ENCODE results near the gene CIAO3.
"Not testable (repeated sequence)": the region's sequence is repeated elsewhere in the genome, so short reads cannot be mapped to it uniquely, and the experiment has no call there.

The CIAO3 gene

DNA sequence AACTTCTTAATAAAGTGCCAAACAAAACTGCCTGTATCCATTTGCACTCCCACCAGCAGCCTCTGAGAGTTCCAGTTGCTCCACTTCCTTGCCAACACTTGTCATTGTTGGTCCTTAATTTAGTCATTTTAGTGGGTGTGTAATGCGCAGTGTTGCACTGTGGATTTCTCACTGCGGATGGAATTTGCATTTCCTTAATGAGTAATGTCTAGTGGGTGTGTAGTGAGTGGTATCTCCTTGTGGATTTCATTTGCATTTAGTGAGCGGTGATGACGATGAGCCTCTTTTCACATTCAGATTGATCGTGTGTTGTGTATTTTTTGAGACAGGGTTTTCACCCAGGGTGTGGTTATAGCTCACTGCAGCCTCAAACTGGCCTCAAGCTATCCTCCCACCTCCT is 15.6 kb upstream of the CIAO3 start:
- CTCF ChIA-PET: interaction anchor here (1.1 to 4.2 kb wide), 2 partner anchors 13 to 29 kb away, joined by 3 to 24 read pairs; partner anchors contain the start of gene CIAO3
- TF ChIP-seq, protein P1, sequence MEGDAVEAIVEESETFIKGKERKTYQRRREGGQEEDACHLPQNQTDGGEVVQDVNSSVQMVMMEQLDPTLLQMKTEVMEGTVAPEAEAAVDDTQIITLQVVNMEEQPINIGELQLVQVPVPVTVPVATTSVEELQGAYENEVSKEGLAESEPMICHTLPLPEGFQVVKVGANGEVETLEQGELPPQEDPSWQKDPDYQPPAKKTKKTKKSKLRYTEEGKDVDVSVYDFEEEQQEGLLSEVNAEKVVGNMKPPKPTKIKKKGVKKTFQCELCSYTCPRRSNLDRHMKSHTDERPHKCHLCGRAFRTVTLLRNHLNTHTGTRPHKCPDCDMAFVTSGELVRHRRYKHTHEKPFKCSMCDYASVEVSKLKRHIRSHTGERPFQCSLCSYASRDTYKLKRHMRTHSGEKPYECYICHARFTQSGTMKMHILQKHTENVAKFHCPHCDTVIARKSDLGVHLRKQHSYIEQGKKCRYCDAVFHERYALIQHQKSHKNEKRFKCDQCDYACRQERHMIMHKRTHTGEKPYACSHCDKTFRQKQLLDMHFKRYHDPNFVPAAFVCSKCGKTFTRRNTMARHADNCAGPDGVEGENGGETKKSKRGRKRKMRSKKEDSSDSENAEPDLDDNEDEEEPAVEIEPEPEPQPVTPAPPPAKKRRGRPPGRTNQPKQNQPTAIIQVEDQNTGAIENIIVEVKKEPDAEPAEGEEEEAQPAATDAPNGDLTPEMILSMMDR (IDR thresholded peaks at IDR 0.05; ENCODE audit: insufficient read depth, low read length, missing control alignments): no peak
- H3K4me3 ChIP-seq (ENCODE audit: low read depth, low read length): no peak overlapping the region
- POLR2A ChIA-PET: no interaction called here
- DNase-seq (ENCODE audit: low read depth, low spot score): no peak

DNA sequence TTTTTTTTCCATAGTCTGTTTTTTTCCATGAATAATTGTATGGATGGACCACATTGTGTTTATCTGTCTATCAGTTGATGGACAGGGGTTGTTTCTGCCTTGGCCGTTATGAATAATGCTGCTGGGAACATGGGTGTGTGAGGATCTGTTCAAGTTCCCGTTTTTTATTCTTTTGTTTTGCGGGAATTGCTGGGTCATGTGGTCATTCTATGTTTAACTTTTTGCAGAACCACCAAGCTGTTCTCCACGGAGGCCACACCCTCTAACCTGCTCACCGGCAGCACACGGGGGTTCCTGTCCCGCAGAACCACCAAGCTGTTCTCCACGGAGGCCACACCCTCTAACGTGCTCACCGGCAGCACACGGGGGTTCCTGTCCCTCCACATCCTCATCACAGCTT is 13.9 kb upstream of the CIAO3 start:
- POLR2A ChIA-PET: no interaction called here
- TF ChIP-seq, protein P1 (IDR thresholded peaks at IDR 0.05; ENCODE audit: insufficient read depth, low read length, missing control alignments): no peak
- H3K4me3 ChIP-seq (ENCODE audit: low read depth, low read length): no peak overlapping the region
- no peak for DNase-seq (ENCODE audit: low read depth, low spot score)
- CTCF ChIA-PET: interaction anchor here (0.9 to 4.2 kb wide), 2 partner anchors 12 to 43 kb away, joined by 4 to 24 read pairs; partner anchors contain the start of gene CIAO3

- H3K4me3 ChIP-seq (ENCODE audit: low read depth, low read length); POLR2A ChIA-PET; DNase-seq (ENCODE audit: low read depth, low spot score): not testable (repeated sequence)
- CTCF ChIA-PET: interaction anchor here (4.2 kb wide), 1 partner anchor 11 kb away, joined by 24 read pairs; the partner anchor contains the start of gene CIAO3
Measured at GRCh38 chr16:754121-754607, 13.4 kb upstream of the CIAO3 start.

DNA sequence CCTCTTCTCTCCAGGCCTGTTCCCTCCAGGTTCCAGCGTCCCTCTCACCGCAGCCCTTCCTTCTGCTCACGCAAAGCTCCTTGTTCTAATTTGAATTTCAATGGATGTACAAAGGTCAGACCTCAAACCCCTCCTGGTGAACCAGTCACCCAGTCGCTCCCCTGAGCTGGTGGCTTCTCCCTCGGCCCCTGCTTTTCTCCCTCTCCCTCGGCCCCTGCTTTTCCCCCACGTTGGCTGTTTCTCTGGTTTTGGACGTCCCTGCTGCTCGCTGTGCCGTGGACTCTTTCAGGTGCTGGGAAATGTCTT is 11.2 kb upstream of the CIAO3 start:
- H3K4me3 ChIP-seq (ENCODE audit: low read depth, low read length): no peak overlapping the region
- ChIA-PET CTCF (interaction anchor here (0.6 to 4.1 kb wide), 5 partner anchors 9 to 33 kb away, joined by 3 to 40 read pairs (median 3); partner anchors contain the start of genes ANTKMT and CIAO3), POLR2A (no interaction called here)
- no peak for DNase-seq (ENCODE audit: low read depth, low spot score)
- TF ChIP-seq, protein P1 (IDR thresholded peaks at IDR 0.05; ENCODE audit: insufficient read depth, low read length, missing control alignments): no peak

- POLR2A ChIA-PET: no interaction called here
- no peak overlapping the region for H3K4me3 ChIP-seq (ENCODE audit: low read depth, low read length)
- TF ChIP-seq, protein P1 (IDR thresholded peaks at IDR 0.05; ENCODE audit: insufficient read depth, low read length, missing control alignments): no peak
- DNase-seq (ENCODE audit: low read depth, low spot score): no peak
- CTCF ChIA-PET: interaction anchor here (0.6 to 4.1 kb wide), 7 partner anchors 8 to 39 kb away, joined by 3 to 40 read pairs (median 3); partner anchors contain the start of genes ANTKMT and CIAO3
Measured at GRCh38 chr16:751152-752006, 10.6 kb upstream of the CIAO3 start.

DNA sequence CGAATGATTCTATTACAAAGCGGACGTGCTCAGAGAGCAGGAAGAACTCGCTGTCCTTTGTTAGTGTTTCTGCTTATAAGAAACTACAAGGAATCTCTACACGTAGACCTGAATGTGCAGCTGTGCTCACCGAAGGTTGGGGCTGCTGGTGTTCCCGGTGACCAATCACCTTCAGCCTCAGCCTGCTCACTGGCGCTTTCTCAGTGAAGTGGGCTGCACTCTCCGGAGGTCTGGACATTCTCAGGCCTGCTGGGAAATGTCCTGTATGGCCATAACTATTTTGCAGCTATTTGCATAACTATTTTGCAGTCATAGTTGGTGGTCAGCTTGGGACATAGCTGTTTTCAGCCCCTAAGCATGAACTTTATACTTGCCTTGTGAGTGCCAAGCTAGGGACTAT is 9.7 kb upstream of the CIAO3 start:
- CTCF ChIA-PET: interaction anchor here (1.0 to 4.1 kb wide), 4 partner anchors 10 to 39 kb away, joined by 3 to 40 read pairs (median 5); partner anchors contain the start of genes ANTKMT and CIAO3
- POLR2A ChIA-PET: no interaction called here
- DNase-seq (ENCODE audit: low read depth, low spot score): no peak
- TF ChIP-seq, protein P1 (IDR thresholded peaks at IDR 0.05; ENCODE audit: insufficient read depth, low read length, missing control alignments): no peak
- H3K4me3 ChIP-seq (ENCODE audit: low read depth, low read length): no peak overlapping the region
